ENCODE data around the gene ECHS1. TPM values are rescaled to one million over a fixed set of nuclear protein-coding genes. Genes with fewer than 3 reads are reported as not detected.

The ECHS1 gene
- total and polyA plus RNA-seq, 7 donors: 83.2 to 151 (median 121) TPM

DNA sequence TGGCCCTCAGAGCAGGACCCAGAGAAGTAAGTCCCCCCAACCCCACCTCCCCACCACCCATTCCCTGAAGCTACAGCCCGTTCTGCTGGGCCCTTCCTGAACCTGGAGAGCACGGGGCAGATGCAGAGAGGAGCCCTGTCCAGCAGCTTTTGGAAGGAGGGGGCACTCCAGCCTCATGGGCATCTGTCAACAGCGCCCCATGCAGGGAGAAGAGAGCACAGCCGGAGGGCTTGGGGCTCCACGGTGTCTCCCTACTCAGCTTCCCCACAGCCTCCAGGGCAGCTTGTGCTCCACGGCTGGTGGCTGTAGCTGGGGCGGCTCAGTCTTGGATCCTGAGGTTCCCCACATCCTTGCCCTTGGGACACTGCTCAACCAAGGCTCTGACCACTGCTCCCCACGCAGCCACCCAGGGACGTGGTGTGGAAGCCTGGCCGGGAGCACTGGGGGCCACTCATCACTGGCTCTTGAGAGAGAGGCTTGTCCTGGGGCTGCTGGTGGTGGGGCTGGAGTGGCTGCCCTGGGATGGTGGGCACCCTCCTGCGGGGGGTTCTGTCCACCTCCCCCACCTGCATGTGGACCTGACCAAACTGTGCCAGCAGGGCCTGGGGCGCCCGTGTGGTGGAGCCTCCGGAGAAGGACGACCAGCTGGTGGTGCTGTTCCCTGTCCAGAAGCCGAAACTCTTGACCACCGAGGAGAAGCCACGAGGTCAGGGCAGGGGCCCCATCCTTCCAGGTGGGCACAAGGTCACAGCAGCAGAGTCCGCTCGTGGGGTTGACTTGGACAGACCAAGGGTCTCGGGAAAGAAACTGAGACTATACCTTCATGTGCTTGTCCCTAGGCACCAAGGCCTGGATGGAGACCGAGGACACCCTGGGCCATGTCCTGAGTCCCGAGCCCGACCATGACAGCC lies 21.5 kb downstream of the ECHS1 start:
- H3K27ac ChIP-seq: no peak overlapping the region
- H3K4me1 ChIP-seq: peaks cover 2% of the 10 kb centered on the region
- no peaks in the 10 kb centered on the region for H3K9me3 ChIP-seq
- ATAC-seq: no peak
- WGBS, 3 donors: 62 to 68% (median 67%) methylated on average over 23 to 24 of the region's 24 CpGs
- DNase-seq: peak in 1 of 2 donors; percentile 49
- TF ChIP-seq, protein P1, sequence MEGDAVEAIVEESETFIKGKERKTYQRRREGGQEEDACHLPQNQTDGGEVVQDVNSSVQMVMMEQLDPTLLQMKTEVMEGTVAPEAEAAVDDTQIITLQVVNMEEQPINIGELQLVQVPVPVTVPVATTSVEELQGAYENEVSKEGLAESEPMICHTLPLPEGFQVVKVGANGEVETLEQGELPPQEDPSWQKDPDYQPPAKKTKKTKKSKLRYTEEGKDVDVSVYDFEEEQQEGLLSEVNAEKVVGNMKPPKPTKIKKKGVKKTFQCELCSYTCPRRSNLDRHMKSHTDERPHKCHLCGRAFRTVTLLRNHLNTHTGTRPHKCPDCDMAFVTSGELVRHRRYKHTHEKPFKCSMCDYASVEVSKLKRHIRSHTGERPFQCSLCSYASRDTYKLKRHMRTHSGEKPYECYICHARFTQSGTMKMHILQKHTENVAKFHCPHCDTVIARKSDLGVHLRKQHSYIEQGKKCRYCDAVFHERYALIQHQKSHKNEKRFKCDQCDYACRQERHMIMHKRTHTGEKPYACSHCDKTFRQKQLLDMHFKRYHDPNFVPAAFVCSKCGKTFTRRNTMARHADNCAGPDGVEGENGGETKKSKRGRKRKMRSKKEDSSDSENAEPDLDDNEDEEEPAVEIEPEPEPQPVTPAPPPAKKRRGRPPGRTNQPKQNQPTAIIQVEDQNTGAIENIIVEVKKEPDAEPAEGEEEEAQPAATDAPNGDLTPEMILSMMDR (IDR thresholded peaks at IDR 0.05): no peak
- no peak overlapping the region for H3K4me3 ChIP-seq
- H3K27me3 ChIP-seq (ENCODE audit: insufficient read depth in 3 of 3, low read length in 2 of 3): peaks cover 0 to 41% (median 3%) of the 10 kb centered on the region in 3 donors
- intact Hi-C loops (cut with DNase I): no loop called here
- H3K36me3 ChIP-seq (ENCODE audit: insufficient read depth in 1 of 2, low read depth in 1 of 2): no peaks in the 10 kb centered on the region

DNA sequence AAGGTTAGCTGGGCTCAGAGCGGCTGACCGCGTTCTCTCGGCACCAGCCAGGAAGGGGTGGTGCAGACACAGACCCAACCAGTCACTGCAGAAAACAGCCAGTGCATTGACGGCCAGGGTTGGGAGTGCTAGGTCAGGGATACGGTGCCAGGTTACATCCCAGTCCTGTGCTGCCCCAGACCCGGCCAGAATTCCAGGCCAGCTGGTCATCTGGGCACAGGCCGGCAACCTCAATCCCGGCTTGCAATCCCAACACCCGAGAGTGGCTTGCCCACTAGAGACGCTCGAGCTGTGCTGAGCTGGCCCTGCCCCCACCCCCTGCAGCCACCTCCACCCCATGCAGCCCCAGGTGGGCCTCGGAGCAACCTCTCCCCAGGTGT lies 22.2 kb downstream of the ECHS1 start:
- WGBS, 3 donors: 20 to 32% (median 20%) methylated on average over 13 of the region's 13 CpGs
- DNase-seq: peak in 1 of 2 donors; percentile 46

DNA sequence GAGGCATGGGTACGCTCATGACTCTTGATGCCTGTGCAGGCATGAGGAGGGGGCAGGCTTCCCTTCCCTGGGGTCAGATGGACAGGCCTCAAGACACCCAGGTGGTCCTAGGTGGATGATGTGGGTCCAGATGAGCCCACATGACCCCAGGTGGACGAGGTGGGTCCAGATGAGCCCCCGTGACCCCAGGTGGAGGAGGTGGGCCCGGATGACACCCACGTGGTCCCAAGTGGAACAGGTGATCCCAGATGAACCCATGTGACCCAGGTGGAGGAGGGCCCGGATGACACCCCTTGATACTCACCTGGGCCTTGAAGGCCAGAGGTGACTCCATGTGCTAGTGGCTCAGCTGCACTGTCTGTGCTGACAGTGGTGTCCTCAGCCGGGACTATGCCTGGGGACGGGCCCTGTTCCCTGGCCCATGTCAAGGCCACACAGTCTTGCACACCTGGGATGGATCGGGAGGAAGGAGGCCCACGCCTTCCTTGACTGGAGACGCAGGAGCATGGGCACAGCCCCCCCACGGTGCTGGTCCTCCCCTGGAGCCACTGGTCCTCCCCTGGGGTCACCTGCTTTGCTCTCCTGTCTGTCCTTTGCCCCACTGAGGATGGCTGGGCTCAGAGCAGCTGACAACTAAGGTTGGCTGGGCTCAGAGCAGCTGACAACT lies 22.7 kb downstream of the ECHS1 start:
- DNase-seq (peak in 1 of 2 donors; percentile 39), ATAC-seq (no peak)
- WGBS, 3 donors: 70 to 73% (median 71%) methylated on average over 10 to 12 of the region's 12 CpGs
- peaks cover 0 to 46% (median 7%) of the 10 kb centered on the region in 3 donors for H3K27me3 ChIP-seq (ENCODE audit: insufficient read depth in 3 of 3, low read length in 2 of 3)
- H3K9me3 ChIP-seq: no peaks in the 10 kb centered on the region
- no peaks in the 10 kb centered on the region for H3K36me3 ChIP-seq (ENCODE audit: insufficient read depth in 1 of 2, low read depth in 1 of 2)
- no peaks in the 10 kb centered on the region for H3K4me1 ChIP-seq
- no peak overlapping the region for H3K4me3 ChIP-seq
- TF ChIP-seq, protein P1 (IDR thresholded peaks at IDR 0.05): no peak
- no peak overlapping the region for H3K27ac ChIP-seq
- intact Hi-C loops (cut with DNase I): no loop called here

More for the DNA sequence above, 22.2 kb downstream of the ECHS1 start:
- H3K4me3 ChIP-seq: no peak overlapping the region
- no peak for ATAC-seq
- H3K36me3 ChIP-seq (ENCODE audit: insufficient read depth in 1 of 2, low read depth in 1 of 2): no peaks in the 10 kb centered on the region
- no peaks in the 10 kb centered on the region for H3K4me1 ChIP-seq
- no peaks in the 10 kb centered on the region for H3K9me3 ChIP-seq
- H3K27me3 ChIP-seq (ENCODE audit: insufficient read depth in 3 of 3, low read length in 2 of 3): peaks cover 0 to 46% (median 7%) of the 10 kb centered on the region in 3 donors
- TF ChIP-seq, protein P1 (IDR thresholded peaks at IDR 0.05): no peak
- H3K27ac ChIP-seq: no peak overlapping the region
- intact Hi-C loops (cut with DNase I): no loop called here

DNA sequence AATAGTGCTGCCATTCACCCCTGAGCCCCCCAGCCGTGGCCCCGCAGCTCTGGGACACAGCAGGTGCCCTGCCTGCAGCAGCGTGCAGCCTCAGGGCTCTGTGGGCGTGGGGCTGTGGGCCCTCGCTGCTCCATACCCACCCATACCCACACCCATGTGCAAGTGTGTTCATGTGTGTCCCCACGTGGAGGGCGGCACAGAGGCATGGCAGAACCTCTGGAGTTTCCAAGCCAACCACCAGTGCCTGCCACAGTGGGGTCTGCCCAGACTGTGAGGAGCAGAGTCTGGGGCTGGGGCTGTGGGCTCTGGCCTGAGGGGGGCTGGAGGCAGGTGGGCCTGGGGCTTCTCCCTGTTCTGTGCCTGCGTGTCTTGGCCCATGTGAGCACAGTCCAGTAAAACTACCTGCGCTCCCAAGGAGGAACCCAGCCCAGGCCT lies 23.6 kb downstream of the ECHS1 start:
- H3K4me1 ChIP-seq: no peaks in the 10 kb centered on the region
- no peaks in the 10 kb centered on the region for H3K36me3 ChIP-seq (ENCODE audit: insufficient read depth in 1 of 2, low read depth in 1 of 2)
- H3K4me3 ChIP-seq: no peak overlapping the region
- no peaks in the 10 kb centered on the region for H3K9me3 ChIP-seq
- intact Hi-C loops (cut with DNase I): no loop called here
- DNase-seq (peak in 1 of 2 donors; percentile 30), ATAC-seq (peak in 1 of 4 donors; percentile 16)
- H3K27ac ChIP-seq: no peak overlapping the region
- 61 to 64% (median 63%) methylated on average over 8 to 9 of the region's 9 CpGs for whole genome bisulfite sequencing, 3 donors
- peaks cover 0 to 48% (median 11%) of the 10 kb centered on the region in 3 donors for H3K27me3 ChIP-seq (ENCODE audit: insufficient read depth in 3 of 3, low read length in 2 of 3)
- TF ChIP-seq, protein P1 (IDR thresholded peaks at IDR 0.05): no peak
